Fibroblast of skin of left quadriceps (primary cell): ENCODE measurements around the gene CEP68.
A peak's percentile ranks its signal among the peaks of the same experiment; 100 is the strongest.

Experiments
- DNase-seq, 2 experiments: peaks; one replicate each; pipeline ENCODE4 v3.0.0-alpha.2; 2013; ENCODE audit warnings: low read depth in 2 of 2

CEP68 gene

DNA sequence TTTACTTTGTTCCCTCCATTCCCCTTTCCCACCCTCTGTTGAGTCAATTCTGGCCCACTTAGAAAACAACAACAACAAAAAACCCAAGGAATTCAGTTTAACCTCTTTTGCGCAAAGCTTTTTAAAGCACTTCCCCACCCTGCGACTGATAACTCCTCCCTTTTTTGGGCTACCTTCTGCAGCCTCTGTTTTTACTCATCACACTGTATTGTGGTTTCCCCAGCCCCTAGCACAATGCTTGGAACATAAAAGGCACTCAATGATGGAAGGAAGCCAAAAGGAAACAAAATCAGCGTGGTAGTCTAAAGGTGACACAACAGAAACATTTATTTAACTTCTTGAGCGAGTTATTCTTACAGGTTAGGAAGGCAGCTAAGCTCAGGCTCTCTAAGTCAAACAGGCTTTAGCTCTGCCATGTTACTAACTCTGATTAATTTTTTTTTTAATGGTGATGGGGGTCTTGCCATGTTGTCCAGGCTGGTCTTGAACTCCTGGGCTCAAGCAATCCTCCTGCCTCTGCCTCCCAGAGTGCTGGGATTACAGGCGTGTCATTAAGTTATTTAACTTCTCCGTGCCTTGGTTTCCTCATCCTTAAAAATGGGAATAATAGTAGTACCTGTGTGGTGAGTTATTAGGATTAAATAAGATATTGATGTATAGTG, 1.3 kb downstream of the CEP68 start:
- DNase-seq: no peak

GRCh38 chr2:65059071-65059470, 2.9 kb downstream of the CEP68 start:
- no peak for DNase-seq

DNA sequence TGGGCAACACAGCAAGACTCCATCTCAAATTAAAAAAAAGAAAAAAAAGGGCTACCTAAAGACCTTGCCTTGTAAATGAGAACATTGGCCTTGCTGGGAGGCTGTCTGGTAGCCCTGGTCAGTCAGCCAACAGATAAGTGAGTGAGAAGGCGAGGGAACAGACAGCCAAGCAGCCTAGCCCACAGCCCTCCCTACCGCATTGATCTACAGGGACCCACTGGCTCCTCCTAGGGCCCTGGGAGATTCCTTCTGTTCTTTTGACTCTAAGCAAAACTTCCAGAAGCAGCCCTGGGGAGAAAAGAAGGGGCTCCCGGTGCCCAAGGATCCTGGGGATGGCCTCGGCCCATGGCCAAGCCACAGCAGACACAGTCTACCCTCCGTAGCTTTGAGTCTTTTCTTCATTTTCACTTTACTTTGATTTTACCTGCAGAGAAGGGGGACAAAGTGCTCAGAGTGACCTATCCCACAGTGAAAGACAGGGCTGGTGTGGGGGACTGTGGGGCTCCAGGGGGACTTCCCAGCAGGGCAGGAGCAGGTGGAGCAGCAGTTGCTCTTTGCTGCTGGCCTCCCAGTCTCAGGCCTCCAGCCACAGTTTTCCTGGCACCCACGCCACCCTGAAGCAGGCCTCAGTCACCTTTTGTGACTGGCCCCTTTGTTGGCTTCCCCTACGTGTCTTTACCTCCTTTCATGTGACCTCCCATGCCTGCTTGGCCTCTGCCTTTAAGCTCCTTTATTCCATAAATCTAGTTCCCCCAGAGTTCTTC, 5.1 kb downstream of the CEP68 start:
- DNase-seq: no peak

DNA sequence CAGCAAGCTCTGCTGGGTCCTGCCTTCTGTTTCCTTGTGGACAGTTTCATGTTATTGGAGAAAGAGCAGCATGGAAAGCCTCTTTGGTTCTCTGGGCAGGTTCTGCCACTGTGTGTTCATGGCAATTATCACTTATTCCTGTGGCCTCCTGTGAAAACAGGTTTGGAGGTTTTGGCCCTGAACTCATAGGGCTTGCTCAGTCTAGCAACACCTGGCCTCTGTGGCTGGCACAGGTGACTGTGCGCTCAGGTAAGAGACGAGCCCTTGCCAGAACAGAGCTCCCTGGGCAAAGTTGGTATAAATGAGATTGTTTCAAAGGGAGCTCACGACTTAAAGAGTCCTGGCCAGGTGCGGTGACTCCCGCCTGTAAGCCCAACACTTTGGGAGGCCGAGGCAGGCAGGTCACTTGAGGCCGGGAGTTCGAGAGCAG, 5.7 kb downstream of the CEP68 start:
- no peak for DNase-seq

GRCh38 chr2:65062843-65063825, 6.9 kb downstream of the CEP68 start:
- peak; percentile 59 to 70 for DNase-seq

DNA sequence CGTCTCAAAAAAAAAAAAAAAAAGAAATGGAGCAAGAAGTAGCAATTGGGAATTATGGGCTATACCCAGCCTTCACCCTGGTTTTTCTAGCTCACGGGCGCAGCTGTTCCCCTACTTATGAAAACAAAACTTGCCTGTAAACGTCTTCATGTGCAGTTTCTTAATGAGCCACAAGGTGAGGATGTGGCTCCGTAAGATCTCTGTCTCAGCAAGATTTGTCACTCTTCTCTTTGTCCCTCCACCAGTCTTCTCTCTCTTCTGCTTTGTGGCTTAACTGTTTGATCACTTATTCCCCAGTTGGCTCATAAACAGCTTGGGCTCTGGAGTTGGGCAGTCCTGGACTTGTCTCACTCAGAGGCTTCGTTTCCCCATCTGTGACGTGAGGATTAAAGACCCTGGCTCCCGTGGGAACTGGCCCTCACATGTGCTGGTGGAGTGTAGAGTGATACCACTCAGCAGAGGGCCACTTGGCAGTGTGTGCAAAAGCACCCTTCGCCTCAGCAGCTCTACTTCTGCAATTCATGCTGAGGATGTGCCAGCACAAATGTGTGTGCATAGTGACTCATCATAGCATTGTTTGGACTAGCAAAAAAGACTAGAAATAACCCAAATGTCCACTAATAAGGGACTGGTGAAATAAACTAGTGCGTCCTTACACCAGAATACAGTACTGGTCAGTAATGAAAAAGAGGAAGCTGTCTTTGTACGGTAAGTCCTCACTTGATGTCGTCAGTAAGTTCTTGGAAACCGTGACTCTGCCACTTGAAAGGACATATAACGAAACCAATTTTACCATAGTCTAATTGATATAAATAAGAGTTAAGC, 8.7 kb downstream of the CEP68 start:
- DNase-seq: peak in 1 of 2 experiments; percentile 47

- DNase-seq: no peak
Measured at GRCh38 chr2:65067806-65068553, 11.8 kb downstream of the CEP68 start.

- DNase-seq: no peak
Measured at GRCh38 chr2:65069439-65069824, 13.2 kb downstream of the CEP68 start.

DNA sequence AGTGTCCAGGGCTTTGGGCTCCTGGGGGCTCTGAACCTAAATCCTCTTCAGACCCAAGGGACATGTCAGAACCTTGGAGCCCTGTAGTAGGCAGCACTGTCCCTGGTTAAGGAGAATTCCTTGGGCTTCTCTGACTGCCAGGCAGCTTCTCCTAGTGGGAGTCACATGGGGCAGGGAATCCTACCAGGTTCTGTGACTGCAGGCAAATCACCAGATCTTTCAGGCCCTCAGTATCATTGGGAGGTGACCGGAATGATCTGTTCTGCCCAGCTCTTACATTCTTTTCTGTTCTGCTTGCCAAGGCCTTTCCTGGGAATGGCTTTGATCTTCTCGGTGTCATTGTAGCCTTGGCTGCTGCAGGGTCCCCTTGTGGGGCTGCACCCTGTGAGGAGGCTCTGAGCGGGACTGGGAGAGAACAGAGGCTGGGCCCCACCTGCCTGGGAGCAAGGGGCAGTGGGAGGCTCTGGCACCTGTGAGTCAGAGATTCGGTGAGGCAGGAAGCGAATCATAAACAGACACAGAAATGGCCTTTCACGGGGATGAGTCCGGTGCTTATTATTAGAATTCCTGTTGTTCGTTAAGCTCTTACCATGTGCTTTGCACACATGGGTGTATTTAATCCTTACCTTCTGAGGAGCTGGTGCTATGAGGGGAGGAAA, 14.1 kb downstream of the CEP68 start:
- no peak for DNase-seq

DNA sequence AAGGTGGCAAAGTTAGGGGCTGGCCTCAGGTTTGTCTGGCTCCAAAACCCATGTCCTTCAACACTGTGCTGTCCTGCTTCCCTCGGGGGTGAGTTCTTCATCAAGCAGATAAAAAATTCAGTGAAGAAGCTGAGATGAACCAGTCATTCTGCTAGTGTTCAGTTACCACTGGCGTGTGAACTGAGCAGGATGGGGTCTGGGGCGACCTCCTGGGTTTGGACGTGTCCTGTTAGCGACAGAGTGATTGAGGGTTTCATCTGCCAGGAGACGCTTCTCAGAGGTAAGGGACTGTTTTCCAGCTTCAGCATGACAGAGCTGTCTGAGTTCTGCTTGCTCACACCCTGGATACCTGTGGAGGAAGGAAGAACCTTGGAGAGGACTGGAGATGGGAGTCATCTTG, 14.6 kb downstream of the CEP68 start:
- no peak for DNase-seq

- no peak for DNase-seq
Measured at GRCh38 chr2:65071499-65072180, 15.4 kb downstream of the CEP68 start.

GRCh38 chr2:65072181-65072970, 16.2 kb downstream of the CEP68 start:
- no peak for DNase-seq

DNA sequence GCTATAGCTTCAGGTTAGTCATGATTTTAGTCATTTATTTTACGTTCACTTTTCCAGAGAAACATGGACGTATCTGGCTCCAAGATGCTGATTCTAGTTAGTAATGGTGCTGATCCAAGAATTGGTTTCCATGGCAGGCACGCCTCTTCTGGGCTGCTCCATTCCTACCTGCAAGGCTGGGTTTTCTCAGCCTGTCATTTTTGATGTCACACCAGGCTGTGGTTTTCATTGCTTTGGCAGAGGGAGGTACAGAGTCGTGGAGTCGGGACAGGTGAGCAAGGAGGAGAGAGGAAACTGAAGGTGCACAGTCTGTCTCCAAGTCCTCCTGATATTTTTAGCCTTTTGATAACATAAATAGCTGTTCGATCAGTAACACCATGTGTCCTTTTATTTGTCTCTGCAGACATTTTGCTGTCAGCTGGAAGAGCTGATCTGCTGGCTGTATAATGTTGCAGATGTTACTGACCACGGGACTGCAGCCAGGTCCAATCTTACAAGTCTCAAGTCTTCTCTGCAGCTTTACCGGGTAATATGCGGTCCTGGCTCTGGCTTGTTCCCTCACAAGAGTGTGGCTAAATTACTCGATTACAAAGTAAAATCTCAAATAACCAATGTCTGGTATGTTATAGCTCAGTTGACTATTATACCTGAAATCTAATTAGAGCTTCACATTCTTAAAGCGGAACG, 17.8 kb downstream of the CEP68 start:
- DNase-seq: no peak

GRCh38 chr2:65075176-65075575, 19.0 kb downstream of the CEP68 start:
- DNase-seq: no peak

DNA sequence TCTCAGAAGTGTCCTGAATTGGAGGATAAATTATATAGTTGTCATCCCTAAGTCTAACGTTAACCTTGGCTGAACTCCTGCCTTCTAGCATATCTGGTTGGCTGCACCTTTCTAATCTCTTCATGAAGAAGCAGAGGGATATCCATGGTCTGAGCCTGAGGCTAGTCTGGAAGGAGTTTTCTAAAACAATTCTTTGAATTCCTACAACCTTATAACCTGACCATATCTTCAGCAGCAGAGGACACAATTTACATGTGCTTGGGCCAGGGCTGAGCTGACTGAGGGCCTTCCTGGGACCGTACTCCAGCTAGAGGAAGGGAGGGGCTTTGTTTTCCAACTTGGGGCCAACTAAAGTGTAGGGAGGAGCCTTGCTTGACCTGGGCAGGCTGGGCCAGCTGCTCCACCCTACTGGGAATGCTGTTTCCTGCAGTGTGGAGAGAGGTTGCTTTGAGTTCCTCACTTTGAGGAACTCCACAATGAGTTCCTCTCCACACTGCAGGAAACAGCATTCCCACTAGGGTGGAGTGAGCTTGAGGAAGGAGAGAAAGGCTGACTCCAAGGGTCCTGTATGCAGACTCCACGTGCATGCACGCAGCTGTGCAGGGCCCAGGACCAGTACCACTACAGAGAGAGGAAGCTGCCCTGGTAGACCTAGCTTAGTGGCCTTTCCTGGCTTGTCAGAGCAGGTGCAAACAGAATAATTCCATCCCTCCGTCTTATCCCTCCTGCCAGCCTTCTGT, 19.6 kb downstream of the CEP68 start:
- no peak for DNase-seq

GRCh38 chr2:65076345-65076710, 20.1 kb downstream of the CEP68 start:
- DNase-seq: peak; percentile 17 to 21

- no peak for DNase-seq
Measured at GRCh38 chr2:65077898-65078297, 21.7 kb downstream of the CEP68 start.
